SIG-M5 treated with dmso at 0.1 percent for 504 hours (cell line): ENCODE measurements around the gene HIC1.
A peak's percentile ranks its signal among the peaks of the same experiment; 100 is the strongest.

ENCODE experiments used
- DNase-seq: peaks from one replicate; lab custom pipeline; 2025; ENCODE audit not compliant: unreplicated experiment; lab: John Stamatoyannopoulos, UW

The HIC1 gene

DNA sequence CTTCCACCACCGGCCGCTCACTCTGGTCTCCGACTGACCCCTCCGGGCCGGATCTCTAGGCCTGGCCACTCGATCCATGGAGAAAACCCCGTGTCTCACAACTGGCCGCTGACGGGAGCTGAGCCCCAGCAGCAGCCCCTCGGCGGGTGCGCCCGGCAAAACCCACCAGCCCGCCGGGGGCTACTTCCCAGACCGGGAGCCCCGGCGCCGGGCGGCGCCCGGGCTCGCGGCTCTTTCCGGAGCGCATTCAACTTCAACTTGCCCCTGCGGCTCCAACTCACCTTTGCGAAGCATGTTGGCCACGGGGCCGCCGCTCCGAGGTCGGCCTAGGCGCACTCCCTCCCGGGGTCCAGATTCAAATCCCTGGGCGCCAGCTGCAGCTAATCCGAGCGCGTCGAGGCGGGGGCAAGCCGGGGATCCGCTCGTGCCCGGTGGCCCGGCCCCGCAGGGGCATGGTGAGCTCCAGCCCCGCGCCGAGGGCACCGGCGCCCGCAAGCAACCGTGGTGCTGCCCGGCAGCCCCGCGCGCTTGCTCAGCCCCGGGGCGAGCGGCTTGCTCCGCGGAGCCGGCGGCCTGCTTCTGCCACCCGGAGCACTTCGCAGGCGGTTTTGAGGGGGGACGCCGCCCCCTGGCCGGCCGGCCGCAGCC lies 30.2 kb upstream of the HIC1 start:
- DNase-seq: no peak

DNA sequence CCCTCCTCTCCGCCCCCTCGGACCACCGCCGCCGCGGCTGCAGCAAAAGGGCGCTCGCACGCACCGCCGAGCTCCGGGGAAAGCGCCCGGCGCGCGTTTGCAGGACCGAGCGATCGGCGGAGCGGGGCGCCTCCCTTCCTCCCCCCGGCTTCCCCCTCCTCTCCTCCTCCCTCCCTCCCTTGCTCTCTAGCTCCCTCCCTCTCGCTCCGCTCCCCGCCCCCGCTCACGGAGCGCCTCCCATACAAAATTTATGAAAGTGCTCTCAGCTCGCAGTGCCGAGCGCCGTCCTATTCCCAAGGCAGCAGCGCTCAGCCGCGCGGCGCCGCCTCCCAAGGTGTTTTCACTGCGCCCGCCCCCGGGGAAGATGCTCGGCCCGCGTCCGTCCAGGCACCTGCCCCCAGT lies 29.7 kb upstream of the HIC1 start, which contains the start of gene RTN4RL1:
Gene RTN4RL1, minus strand, starts transcription at position 115 of the 402 bp plus-strand sequence. CDS start 469 bp downstream, outside the sequence.
- DNase-seq: peak; percentile 60

DNA sequence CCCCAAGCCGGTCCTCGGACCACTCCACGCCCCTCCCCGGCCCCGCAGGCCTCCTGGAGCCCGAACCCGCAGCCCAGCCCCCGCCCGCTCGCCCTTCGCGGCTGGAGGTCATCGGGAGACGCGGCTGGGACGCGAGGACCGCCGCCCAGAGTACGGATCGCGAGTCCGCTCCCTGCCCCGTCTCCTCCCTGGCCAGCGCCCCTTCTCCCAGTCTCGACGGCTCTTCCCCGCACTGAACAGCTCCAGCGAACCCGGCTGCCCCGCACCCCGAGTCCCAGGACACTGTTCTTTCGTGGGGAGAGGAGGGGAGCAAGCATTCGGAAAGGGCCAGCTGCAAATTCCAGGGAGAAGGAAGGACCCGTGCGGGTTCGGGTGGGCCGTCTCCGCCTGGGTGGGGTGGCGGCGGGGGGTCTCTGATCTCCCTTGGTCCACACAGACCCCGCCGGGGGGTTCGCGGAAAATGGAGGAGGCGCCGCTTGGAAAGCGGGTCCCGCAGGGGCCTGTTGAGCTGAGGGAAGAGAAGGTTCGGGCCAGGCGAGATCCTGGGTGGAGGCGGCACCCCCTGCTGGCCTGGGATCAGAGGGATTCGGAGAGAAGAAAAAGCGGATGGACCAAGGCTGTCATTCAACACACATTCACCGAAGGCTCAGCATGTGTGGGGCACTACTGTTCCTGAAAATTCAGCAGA lies 29.1 kb upstream of the HIC1 start:
- peak; percentile 16 for DNase-seq

DNA sequence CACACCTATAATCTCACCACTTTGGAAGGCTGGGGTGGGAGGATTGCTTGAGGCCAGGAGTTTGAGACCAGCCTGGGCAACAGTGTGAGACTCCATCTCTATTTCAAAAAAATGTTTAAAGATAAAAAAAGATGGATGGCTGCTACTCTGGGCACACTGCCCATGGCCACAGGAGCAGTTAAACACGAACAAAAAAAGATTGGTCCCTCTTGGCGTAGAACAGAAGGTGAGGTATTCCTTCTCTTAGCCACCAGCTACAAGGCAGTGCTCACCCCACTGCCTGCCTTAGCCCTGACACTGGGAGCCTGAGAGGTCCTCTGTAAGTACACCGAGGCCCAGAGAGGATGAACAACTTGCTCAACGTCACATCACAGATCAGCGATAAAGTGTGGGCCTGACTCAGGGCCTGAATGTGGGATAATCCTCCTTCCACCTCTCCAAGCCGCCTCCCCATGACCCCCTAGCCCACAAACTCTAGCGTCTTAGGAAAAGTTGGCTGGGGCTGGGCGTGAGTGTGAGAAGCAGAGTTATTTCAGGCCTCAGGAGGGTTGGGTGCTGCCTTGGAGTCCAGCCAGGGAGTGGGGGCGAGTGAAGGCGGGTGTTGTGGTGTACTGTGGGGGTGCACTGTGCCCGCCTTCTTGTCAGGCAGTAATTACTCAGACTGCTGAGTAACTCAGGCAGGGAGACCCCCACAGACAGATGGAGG lies 27.2 kb upstream of the HIC1 start:
- DNase-seq: no peak

DNA sequence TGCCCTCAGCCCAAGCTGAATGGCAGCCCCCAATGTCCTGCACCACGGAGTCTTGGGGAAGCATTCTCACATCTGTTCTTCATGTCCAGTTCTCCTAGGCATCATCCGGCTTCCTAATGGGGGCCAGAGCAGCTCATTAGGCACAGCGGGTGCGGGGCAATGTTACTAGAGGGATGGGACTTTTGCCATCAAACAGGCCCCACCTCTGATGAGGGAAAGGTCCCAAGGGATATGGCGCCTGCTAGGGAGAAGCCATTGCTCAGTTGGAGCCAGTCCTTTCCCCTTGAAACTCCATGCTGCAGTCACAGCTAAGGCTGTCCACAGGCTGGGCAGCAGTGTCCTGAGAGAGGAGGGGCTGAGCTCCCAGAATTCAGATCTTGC lies 26.7 kb upstream of the HIC1 start:
- DNase-seq: no peak

DNA sequence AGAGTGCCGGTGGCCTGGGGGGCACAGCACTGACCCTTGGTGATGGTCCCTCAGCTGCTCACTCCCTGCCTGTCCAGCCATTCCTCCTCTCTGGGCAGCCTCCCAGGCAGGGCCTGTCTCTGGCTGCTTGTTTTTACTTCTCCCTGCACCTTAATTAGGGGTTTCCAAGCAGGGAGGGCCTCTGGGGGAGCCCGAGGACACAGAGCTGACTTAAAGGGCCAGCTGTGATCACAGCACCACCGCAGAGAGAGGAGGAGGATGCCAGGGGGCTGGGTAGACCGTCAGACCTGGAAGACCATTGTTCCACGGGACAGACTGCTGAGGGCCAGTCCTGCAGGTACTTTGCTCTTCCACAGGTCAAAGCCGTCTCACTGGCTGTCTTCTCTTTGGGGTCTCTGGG lies 26.2 kb upstream of the HIC1 start:
- no peak for DNase-seq

DNA sequence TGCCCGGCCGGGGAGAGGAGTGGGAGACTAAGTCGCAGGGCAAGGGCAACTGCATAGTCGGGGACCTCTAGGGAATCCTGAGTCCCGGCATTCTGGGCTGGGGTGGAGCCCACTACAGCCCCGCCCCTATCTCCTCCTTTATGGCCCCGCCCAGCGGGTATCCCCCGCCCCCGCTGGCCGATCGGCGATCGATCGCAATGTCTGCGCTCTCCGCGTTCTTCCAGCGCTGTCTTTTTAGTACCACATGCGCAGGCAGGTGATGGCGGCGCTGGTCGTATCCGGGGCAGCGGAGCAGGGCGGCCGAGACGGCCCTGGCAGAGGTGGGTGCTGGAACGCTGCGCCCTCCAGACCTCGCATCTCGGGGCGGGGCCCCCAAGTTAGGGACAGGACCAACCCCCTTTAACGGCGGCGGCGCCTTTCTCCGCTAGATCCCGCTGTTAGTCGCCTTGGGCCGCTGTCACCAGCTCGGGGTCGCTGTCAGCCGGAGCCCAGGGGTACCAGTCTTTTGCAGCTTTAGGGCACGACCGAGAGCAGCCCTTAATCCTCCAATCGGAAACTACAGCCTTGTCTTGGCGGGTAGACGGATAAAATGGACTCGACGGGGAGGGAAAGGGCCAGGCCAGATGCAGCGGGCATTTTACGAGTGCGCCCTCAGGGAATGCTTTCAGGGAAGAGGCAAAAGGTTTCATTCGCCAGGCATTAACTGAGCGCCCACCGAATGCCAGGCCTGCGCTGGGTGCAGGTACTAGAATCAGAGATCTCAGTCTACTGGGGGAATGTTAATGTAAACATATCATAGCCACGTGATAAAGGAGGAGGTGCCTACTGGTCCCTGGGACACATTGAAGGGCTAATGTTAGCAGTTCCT lies 24.8 kb upstream of the HIC1 start, which contains the start of gene DPH1:
Gene DPH1, plus strand, starts transcription at position 243 of the 868 bp plus-strand sequence. Its CDS starts 17 bp downstream, at position 260.
- peak; percentile 89 for DNase-seq

DNA sequence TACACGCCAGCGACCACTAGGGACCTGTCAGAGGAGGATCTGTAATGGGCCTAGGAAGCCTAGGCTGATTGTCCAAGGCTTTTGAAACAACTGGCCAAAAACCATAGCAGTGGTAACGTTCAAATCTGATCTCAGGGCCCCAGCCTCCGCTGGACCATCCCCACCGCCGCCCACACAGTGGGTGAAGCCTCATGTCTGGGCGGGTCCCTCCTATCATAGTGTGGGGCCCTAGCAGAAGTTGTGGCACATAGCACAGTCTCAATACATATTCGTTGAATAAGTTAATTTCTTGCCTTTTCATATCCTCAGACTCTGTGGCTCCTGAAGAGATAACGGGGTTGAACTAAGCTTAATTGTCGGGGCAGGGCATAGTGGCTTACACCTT lies 24.1 kb upstream of the HIC1 start:
- DNase-seq: no peak

DNA sequence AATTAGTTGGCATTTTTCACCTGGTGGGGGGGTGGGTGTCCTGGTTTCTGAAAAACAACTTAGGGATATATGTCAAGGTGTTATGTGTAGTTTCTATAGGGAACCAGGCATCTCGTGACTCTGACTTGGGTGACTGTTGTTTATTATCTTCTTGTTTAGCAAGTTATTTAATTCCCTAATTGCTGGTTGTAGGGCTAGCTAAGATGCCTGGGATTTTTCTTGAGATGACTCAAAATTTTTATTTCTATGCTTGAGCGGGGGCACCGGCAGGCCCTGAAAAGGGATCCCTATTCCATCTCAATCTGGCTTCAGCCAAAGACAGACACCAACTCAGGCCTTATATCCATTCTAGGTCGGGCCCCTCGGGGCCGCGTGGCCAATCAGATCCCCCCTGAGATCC lies 21.8 kb upstream of the HIC1 start:
- DNase-seq: no peak

DNA sequence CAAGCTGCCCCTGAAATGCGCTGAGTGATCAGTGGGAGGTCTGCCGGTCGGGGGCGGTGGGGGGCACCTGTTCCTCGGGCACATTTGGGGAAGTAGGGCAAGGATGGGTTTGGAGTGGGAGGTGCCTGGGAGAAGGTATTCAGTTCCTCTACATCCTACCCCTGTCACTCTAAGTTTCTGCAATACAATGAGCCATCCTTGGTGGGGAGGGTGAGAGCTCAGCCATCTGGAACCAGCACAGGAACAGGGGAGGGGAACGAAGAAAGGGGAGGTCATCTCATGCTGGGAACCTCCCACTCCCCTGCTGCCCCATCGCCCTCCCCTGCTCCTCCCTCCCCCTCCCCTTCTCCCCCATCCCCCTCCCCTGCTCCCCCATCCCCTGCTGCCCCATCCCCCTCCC lies 20.7 kb upstream of the HIC1 start:
- DNase-seq: no peak

DNA sequence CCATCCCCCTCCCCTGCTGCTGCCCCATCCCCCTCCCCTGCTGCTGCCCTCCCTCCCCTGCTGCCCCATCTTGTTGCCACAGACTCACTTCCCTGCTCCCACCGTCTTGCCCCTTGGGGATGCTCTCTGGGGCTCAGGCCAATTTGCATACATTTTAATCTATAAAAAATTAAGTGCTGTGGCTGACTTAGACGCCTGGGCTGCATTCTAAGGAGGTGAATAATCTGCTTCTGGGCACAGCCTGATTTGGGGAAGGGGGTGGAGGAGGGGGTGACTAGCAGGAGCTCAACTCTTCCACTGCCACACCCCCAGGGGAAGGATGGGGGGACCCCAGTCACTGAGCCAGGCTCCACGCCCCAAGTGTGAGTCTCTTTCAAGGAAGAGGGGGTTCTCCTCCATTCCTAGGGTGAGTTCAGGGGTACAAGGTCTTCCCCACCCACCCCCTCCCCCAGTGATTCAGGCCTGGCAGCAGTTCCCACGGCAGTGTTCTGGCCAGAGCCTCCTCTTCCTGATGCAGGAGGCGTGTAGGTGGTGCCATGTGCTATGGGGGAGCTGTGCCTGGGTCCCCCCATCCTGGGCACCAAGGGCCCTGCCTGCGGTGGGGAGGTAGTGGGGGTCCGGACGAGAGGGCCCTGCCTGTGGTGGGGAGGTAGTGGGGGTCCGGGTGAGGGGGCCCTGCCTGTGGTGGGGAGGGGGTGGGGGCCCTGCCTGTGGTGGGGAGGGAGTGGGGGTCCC lies 19.9 kb upstream of the HIC1 start:
- DNase-seq: no peak

DNA sequence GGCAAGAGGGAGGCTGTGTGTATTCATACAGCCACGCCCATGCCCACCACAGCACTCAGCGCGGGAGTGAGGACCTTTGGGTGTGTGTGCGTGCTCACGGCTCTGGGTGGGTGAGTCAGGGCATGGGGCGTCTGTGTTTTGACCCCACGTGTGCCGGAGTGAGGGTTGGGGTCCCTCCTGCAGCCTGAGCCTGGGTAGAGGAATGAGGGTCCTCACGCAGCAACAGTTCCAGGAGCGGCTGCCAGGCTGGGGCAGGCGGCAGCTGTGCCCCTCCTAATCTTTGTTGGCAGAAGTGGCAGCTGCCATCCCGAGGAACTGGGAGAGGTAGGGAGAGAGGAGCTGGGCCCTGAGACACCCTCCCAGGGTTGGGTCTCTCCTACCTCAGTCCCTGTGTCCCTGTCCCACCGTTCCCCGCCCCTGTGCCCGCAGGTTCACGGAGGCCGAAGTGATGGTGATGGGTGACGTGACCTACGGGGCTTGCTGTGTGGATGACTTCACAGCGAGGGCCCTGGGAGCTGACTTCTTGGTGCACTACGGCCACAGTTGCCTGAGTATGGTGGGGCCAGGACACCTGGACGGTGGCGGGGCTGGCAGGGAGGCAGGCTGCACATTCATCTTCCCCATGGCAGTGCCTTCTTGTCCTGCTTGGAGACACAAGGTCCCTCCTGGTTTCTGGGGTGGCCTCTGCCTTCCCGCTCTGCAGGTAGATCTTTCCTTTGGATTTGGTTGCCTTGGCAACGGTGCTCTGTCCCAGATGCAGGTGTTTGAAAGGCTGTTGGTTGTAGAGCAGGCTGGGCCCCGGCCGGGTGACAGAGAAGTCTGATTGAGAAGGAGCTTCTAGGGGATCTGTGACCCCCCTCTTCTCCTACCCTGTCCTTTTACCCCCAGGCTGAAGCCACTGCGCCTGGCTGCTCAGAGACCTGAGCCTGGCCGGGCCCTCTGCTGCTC lies 19.1 kb upstream of the HIC1 start:
- DNase-seq: no peak

DNA sequence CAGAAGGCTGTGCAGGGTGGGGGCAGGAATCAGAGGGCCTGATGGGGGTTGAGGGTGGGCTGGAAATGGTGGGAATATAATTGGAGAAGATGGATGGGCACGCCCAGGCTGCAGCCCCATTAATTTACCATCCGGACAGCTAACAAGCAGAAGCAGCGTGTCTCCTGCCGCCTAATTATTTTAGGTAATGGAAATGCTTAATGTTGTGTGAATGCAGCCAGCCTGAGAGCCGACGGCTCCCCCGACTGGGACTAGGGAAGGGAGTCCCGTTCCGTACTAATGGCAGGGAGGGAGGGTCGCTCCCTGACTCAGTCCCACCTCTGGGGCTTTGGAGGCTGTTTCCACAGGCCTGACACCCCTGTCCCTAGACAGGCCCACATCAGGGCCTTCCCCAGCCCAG lies 17.7 kb upstream of the HIC1 start:
- DNase-seq: no peak

DNA sequence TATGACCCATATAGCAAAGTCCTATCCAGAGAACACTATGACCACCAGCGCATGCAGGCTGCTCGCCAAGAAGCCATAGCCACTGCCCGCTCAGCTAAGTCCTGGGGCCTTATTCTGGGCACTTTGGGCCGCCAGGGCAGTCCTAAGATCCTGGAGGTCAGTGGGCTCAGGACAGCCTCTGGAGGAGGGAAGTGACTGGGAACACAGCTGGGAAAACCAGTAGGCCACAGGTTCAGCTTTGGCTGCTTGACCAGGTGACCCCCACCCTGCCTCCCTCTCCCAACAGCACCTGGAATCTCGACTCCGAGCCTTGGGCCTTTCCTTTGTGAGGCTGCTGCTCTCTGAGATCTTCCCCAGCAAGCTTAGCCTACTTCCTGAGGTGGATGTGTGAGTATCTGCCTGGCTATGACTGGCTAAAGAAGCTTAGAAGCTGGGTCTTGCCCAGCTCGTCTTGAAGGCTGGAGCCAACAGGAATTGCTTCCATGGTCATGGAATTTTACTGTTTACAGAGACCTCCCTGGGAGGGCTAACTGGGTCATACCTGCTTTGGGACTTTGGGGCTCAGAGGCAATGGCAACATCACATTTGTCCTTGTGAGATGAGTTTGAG lies 14.6 kb upstream of the HIC1 start:
- no peak for DNase-seq

DNA sequence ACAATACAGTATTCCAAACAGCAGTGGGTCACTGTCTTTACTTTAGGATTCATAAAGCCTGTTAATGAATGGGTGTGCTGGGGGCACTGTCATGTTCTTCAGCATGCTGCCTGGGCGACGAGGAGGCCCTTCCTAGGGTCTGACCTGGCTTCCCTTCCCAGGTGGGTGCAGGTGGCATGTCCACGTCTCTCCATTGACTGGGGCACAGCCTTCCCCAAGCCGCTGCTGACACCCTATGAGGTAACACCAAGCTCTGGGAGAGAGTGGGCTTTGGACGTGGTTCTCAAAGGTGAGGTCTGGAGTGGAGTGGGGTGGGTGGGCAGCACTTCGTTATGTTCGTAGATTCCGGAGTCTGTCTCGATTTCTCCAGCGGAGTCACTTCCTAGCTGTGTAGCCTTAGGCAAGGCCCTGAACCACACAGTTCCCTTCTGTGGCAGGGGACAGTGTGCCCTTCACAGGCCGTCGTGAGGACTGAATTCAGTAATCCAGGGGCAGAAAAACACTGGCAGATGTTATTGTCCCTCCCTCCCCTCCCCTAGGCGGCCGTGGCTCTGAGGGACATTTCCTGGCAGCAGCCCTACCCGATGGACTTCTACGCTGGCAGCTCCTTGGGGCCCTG lies 13.9 kb upstream of the HIC1 start:
- DNase-seq: no peak

DNA sequence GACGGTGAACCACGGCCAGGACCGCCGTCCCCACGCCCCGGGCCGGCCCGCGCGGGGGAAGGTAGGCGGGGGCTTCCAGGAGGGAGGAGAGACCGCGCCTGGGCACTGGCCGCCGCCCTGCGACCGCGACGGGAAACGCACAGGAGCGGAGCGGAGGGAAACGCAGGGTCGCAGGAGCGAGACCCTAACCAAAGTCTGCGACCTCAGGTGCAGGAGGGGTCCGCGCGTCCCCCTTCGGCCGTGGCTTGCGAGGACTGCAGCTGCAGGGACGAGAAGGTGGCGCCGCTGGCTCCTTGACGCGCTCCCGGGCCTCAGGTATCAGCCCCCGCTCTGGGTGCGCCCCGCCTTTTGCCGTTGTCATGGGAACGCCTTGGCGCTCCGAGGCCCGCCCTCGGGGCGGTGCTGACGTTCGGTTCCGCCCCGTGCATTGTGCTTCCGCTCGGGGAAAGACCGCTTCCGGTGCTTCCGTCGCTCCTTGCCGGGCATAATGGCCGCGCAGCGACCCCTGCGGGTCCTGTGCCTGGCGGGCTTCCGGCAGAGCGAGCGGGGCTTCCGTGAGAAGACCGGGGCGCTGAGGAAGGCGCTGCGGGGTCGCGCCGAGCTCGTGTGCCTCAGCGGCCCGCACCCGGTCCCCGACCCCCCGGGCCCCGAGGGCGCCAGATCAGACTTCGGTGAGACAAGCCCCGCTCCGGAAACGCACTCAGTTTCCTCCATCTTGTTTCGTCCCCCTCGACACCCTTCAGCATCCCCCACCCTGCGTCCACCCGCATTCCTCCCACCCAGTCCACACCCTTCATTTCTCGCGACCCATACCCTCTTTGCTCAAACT lies 13.1 kb upstream of the HIC1 start, which contains the start of gene OVCA2:
Gene OVCA2, plus strand, starts transcription at position 462 of the 829 bp plus-strand sequence. Its CDS starts 26 bp downstream, at position 488.
- peak; percentile 85 for DNase-seq

DNA sequence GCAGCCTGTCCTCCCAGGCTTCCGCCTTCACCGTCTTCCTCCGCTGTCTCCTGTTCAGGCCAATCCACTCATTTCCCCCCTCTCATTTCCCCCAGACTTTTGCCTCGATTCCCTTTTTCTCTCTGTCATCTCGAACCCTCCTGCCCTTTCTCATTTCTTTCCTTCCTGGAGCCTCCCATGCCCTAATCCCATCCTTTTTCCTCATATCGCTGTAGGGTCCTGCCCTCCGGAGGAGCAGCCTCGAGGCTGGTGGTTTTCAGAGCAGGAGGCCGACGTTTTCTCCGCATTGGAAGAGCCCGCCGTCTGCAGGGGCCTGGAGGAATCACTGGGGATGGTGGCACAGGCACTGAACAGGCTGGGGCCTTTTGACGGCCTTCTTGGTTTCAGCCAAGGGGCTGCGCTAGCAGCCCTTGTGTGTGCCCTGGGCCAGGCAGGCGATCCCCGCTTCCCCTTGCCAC lies 12.5 kb upstream of the HIC1 start:
- no peak for DNase-seq
